ENCODE results near the gene PAGR1.

DNA sequence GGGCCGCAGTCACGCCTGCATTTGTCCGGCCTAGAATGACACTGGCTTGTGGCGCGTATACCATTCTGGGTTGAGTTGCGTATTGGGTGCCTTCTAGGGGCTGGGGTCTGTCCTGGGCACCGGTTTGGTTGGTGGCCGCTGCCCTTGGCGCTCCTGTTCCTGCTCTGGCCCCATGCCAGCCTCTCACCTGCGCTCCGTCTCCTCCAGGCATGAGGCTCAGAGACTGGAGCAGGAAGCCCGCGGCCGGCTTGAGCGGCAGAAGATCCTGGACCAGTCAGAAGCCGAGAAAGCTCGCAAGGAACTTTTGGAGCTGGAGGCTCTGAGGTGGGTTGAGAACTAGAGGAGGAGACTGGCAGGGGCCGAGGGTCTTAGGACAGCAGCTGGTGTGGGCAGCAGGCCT is 29.7 kb downstream of the PAGR1 start:
- no peak for TF ChIP-seq POLR2A (IDR thresholded peaks at IDR 0.05; ENCODE audit: low read depth)
- TF ChIP-seq, protein P1, sequence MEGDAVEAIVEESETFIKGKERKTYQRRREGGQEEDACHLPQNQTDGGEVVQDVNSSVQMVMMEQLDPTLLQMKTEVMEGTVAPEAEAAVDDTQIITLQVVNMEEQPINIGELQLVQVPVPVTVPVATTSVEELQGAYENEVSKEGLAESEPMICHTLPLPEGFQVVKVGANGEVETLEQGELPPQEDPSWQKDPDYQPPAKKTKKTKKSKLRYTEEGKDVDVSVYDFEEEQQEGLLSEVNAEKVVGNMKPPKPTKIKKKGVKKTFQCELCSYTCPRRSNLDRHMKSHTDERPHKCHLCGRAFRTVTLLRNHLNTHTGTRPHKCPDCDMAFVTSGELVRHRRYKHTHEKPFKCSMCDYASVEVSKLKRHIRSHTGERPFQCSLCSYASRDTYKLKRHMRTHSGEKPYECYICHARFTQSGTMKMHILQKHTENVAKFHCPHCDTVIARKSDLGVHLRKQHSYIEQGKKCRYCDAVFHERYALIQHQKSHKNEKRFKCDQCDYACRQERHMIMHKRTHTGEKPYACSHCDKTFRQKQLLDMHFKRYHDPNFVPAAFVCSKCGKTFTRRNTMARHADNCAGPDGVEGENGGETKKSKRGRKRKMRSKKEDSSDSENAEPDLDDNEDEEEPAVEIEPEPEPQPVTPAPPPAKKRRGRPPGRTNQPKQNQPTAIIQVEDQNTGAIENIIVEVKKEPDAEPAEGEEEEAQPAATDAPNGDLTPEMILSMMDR (IDR thresholded peaks at IDR 0.05): no peak

All from esophagus muscularis mucosa (tissue), 3 donors.